ENCODE data around the gene TMEM94.
A peak's percentile ranks its signal among the peaks of the same experiment; 100 is the strongest.

Gene TMEM94

GRCh38 chr17:75513641-75514000 lies 57.2 kb downstream of the TMEM94 start:
- DNase-seq (ENCODE audit: insufficient read length, low spot score) (no peak), FAIRE-seq (no peak)
- TF ChIP-seq CTCF (IDR thresholded peaks at IDR 0.05; ENCODE audit: insufficient read depth, missing control alignments), result no peak

GRCh38 chr17:75514299-75514918 lies 58.0 kb downstream of the TMEM94 start:
- no peak for DNase-seq (ENCODE audit: insufficient read length, low spot score)
- no peak for TF ChIP-seq CTCF (IDR thresholded peaks at IDR 0.05; ENCODE audit: insufficient read depth, missing control alignments)
- FAIRE-seq, result no peak

- no peak for TF ChIP-seq CTCF (IDR thresholded peaks at IDR 0.05; ENCODE audit: insufficient read depth, missing control alignments)
- no peak for DNase-seq (ENCODE audit: insufficient read length, low spot score)
- FAIRE-seq, result no peak
Measured at GRCh38 chr17:75514919-75515495, 58.6 kb downstream of the TMEM94 start.

- DNase-seq (ENCODE audit: insufficient read length, low spot score), result peak; percentile 100
- FAIRE-seq, result no peak
- TF ChIP-seq CTCF (IDR thresholded peaks at IDR 0.05; ENCODE audit: insufficient read depth, missing control alignments), result peak; percentile 96
Measured at GRCh38 chr17:75515496-75516254, 59.2 kb downstream of the TMEM94 start, which contains the start of gene CASKIN2. CASKIN2 (minus strand) TSS chr17:75515537; CDS start chr17:75513804, 1,733 bp downstream.

GRCh38 chr17:75516255-75516618 lies 59.8 kb downstream of the TMEM94 start, which contains the start of gene TSEN54:
TSEN54 (plus strand) TSS chr17:75516528; CDS start chr17:75516561, 33 bp downstream.
- FAIRE-seq (no peak), DNase-seq (ENCODE audit: insufficient read length, low spot score) (peak; percentile 96)
- TF ChIP-seq CTCF (IDR thresholded peaks at IDR 0.05; ENCODE audit: insufficient read depth, missing control alignments), result no peak

- TF ChIP-seq CTCF (IDR thresholded peaks at IDR 0.05; ENCODE audit: insufficient read depth, missing control alignments), result no peak
- FAIRE-seq, result no peak
- DNase-seq (ENCODE audit: insufficient read length, low spot score), result no peak
Measured at GRCh38 chr17:75516619-75517296, 60.3 kb downstream of the TMEM94 start.

Measured in D721Med (cell line).